Activated CD4-positive, alpha-beta T cell treated with anti-CD3 and anti-CD28 coated beads, Interleukin-2, amount 50 U/mL, for 4 hours (primary cell): ENCODE data around the gene POGZ.
"Not testable (repeated sequence)": the region's sequence is repeated elsewhere in the genome, so short reads cannot be mapped to it uniquely, and the experiment has no call there.

Source experiments
- DNase-seq, 2 experiments: peaks; one replicate each; pipeline ENCODE4 v3.0.0-alpha.2; 2020

Gene POGZ

GRCh38 chr1:151477066-151477465 is 17.8 kb upstream of the POGZ start:
- no peak for DNase-seq

- DNase-seq = no peak
Observed at GRCh38 chr1:151476083-151476482, 16.8 kb upstream of the POGZ start.

- DNase-seq = no peak
Observed at GRCh38 chr1:151475175-151475574, 15.9 kb upstream of the POGZ start.

GRCh38 chr1:151474745-151475144 is 15.5 kb upstream of the POGZ start:
- DNase-seq = no peak

DNA sequence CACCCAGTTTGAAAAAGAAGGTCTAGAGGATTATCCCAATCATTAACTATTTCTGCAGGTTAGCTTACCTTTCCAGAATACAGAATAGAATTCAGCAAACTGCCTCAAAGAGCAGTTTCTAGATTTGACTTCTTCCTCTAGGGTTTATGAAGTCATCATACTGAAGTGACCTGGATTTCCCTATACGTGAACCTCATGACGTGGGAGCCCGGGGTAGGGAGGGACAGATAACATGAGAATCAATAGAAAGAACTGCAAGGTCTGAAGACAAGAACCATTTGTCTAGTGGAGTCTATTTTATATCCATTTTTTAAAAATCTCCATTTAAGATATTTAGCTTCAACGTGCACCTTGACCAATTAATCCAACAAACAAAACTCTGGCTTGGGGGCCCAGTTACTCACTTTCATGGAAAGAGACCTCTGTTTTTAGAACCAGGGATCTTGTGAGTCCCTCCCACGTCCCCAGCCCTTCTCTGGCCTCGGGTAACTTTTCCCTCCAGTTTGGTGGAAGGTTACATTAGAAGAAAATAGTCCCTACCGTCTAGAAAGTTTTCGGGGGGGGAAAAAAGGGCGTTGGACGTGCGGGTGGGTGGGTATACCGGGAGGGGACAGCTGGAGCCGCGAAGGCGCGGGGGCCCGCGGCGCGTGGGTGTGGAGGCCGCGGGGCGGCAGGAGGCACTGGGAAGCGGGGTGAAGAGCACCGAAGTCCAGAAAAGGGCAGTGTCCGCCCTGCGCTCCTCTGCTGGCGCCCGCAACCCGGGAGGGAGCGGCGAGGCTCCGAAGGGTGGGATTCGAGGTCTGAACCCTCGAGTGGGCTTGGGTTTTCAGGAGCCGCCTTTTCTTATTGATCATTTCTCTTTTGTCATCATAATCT is 13.8 kb upstream of the POGZ start:
- DNase-seq = peak; percentile 26

GRCh38 chr1:151465026-151465425 is 5.7 kb upstream of the POGZ start:
- no peak for DNase-seq

DNA sequence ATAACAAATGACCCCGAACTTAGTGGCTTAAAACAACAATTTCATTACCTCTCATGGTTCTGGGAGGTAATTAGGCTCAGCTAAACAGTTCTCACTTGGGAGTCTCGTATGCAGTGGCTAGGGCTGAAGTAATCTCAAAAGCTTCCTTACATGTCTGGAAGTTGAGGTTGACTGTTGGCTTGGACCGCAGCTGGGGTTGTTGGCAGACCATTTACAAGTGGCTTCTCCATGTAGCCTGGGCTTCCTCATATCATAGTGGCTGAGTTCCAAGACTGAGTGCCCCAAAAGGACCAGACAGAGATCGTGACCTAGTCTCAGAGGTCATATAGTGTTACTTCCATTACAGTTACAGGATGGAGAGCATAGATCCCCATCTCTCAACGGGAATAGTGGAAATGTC is 2.4 kb upstream of the POGZ start:
- no peak for DNase-seq

DNA sequence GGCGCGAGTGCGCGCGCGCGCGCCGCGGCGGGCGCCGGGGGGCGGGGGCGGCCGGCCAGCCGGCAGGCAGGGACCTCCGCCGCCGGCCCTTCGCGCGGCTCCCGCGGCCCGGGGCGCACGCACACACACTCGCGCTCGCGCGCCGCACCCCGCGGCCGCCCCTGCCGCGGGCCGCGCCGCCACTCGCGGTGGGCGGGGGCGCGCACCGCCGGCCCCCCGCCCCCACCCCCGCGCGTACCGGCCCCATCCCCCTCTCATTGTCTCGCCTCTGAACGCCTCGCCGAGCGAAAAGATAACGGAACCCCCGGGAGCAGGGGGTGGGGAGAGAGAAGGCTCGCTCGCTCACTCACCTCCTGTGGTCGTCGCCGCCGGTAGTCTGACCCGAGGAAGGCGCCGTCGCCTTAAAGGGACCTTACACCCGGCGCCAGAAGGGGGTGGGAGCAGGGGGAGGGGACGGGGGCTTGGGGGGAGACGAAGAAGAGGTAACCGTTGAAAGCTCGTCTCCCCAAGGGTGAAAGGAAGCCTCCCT is 428 bp downstream of the POGZ start:
- peak; percentile 49 to 53 for DNase-seq

DNA sequence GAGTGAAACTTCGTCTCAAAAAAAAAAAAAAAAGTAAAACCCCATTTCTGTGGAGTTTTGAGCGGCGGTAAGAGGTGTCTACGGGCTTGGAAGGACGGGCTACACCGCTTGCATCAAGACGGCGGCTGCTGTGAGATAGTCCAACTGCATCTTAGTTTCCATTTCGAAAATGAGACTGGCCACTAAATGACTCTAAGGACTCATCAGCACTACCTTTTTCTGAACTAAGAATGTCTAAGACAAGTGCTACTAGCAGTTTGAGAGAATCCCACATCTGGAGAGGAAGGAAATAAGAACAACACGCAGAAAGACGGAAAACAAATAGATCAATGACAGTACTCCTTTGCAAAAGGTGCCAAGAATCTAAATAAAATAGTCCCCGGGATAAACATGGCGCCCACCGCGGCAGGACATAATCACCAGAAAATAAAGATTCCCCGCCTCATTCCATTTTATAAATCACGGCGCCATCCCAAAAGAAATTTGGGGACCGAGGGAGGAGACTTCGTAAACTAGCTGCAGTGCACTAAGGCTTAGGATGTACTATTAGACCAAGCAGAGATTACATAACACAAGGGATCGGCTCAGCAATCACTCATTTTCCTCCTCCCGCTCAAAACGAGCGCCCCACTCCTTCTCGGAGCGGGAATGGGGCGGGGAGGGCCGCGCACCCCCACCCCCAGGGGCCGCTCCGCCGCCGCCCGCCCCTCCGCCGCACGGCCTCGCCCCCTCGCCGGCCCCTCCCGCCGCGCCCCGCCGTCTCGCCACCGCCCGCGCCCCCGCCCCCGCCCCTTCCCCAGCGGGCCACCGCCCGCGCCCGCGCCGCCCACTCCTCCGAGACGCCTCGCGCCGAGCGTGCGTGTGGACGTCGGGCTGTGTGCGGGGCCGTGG is 1.1 kb downstream of the POGZ start:
- DNase-seq = peak; percentile 65 to 74

DNA sequence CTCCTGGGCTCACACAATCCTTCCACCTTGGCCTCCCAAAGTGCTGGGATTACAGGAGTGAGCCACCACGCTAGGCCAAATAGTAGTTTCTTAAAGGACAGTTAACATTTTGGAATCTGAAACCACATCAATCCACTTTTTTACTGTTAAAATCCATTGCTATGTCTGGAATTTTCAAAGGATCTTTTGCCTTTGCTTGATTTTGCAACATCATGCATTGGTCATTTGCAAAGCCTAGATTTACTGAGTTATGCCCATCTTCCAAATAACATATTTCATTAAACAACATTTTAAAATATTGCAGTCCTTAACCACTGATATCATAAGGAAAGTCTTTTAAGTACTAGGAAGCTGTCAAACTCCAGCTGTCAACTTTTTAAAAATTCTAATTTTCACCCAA is 3.3 kb downstream of the POGZ start:
- DNase-seq = no peak

GRCh38 chr1:151455231-151455630 is 4.1 kb downstream of the POGZ start:
- DNase-seq = no peak

- no peak for DNase-seq
Observed at GRCh38 chr1:151447696-151448095, 11.6 kb downstream of the POGZ start.

GRCh38 chr1:151444783-151445177 is 14.5 kb downstream of the POGZ start:
- DNase-seq = no peak

- DNase-seq = peak; percentile 67 to 71
Observed at GRCh38 chr1:151443846-151444782, 15.2 kb downstream of the POGZ start.

DNA sequence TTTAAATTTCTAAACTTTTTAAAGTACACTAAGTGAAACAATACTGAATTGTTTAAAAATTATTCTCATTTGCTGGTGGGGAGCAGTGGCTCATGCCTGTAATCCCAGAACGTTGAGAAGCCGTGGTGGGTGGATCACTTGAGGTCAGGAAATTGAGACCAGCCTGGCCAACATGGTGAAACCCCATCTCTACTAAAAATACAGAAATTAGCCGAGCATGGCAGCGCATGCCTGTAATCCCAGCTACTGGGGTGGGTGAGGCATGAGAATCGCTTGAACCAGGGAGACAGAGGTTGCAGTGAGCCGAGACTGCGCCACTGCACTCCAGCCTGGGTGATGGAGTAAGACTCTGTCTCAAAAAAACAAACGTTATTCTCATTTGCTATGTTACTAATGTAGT is 21.9 kb downstream of the POGZ start:
- DNase-seq = not testable (repeated sequence)

DNA sequence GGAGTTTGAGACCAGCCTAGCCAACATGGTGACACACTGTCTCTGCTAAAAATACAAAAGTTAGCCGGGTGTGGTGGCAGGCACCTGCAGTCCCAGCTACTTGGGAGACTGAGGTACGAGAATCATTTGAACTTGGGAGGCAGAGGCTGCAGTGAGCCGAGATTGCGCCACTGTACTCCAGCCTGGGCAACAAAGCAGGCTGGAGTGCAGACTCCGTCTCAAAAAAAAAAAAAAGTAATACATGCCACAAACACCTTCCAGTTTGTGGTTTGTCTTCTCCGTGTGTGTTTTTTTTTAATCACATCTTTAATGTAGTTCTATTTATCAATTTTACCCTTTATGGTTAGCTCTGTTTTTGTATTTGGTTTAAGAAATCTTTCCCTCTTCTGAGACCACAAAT is 22.3 kb downstream of the POGZ start:
- DNase-seq = no peak

- no peak for DNase-seq
Observed at GRCh38 chr1:151435174-151435573, 24.1 kb downstream of the POGZ start.

GRCh38 chr1:151433827-151434226 is 25.5 kb downstream of the POGZ start:
- not testable (repeated sequence) for DNase-seq

GRCh38 chr1:151428068-151428467 is 31.2 kb downstream of the POGZ start:
- no peak for DNase-seq

DNA sequence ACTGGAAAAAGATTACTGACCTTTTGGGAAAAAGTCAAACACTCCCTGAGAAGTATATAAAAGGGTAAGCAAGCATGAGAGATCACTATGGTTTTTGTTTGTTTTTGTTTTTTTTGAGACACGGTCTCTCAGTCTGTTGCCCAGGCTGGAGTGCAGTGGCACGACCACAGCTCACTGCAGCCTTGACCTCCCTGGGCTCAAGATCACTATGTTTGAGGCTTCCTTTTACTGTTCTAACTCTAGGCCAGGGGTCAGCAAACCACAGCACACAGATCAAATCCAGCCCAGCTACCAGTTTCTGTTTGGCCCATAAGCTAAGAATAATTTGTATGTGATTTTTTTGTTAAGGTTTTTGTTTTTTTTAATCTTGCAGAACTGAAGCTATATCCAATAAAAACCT is 34.2 kb downstream of the POGZ start:
- DNase-seq = no peak

- DNase-seq = no peak
Observed at GRCh38 chr1:151419819-151420218, 39.5 kb downstream of the POGZ start.

DNA sequence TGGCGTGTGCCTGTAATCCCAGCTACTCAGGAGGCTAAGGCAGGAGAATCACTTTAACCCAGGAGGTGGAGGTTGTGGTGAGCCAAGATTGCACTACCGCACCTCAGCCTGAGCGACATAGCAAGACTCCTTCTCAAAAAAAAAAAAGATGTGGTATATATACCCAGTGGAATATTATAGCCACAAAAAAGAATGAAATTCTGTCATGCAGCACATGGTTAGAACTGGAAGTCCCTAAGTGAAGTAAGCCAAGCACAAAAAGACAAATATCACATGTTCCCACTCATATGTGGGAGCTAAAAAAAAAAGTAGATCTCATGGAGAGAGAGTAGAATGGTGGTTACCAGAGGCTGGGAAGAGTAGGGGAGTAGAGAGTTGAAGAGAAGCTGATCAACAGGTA is 41.2 kb downstream of the POGZ start:
- DNase-seq = no peak

- DNase-seq = no peak
Observed at GRCh38 chr1:151416231-151416630, 43.1 kb downstream of the POGZ start.
